SK-N-MC (cell line): ENCODE results near the gene MCEMP1.

Experiments used
- EZH2 ChIP-seq: fragments of 200-600 bp; sonication (generic); IDR thresholded peaks from one replicate; pipeline ENCODE4 v1.6.1; 2017; ENCODE audit warnings: antibody characterized with exemption
- FOXP2 ChIP-seq: optimal IDR thresholded peaks from 2 replicates; pipeline ENCODE3; 2011; ENCODE audit warnings: mild to moderate bottlenecking, moderate library complexity; ENCODE audit not compliant: insufficient read depth; ENCODE audit errors: extremely low read length, control extremely low read depth
- POLR2AphosphoS5 ChIP-seq: IDR thresholded peaks from 2 replicates; pipeline ENCODE4 v1.6.1; 2012; ENCODE audit warnings: mild to moderate bottlenecking, low read depth, low read length, borderline replicate concordance

GRCh38 chr19:7648265-7649014 lies 28.4 kb upstream of the MCEMP1 start:
- TF ChIP-seq POLR2AphosphoS5 = no peak
- TF ChIP-seq EZH2 = no peak
- no peak for TF ChIP-seq FOXP2
